ENCODE results near the gene PLXNA2. TPM values are rescaled to one million over a fixed set of nuclear protein-coding genes. Genes with fewer than 3 reads are reported as not detected.

PLXNA2 gene
- total RNA-seq, 1 donor from 2014 or later, result 1.7 TPM

GRCh38 chr1:208219659-208220282 is 24.4 kb downstream of the PLXNA2 start:
- H3K36me3 Mint-ChIP-seq, result peaks cover 30% of the 10 kb centered on the region
- no peaks in the 10 kb centered on the region for H3K9me3 Mint-ChIP-seq
- Histone ChIP-seq H3K9me3 (ENCODE audit: low read depth) (no peaks in the 10 kb centered on the region), H3F3A (ENCODE audit: low read depth) (no peaks in the 10 kb centered on the region), H3K79me2 (ENCODE audit: low read depth) (no peaks in the 10 kb centered on the region), H3K27me3 (no peaks in the 10 kb centered on the region), H3K36me3 (no peaks in the 10 kb centered on the region), H3K4me2 (no peak overlapping the region), H3K4me1 (peaks cover 6% of the 10 kb centered on the region), H3K27ac (no peak overlapping the region), H3K4me3 (no peak overlapping the region), H3K9ac (no peak overlapping the region), H4K20me1 (ENCODE audit: low read depth) (no peaks in the 10 kb centered on the region), H2AFZ (replicated peaks) (no peak overlapping the region)
- peaks cover 38% of the 10 kb centered on the region for H3K4me1 Mint-ChIP-seq
- no peak for DNase-seq (ENCODE audit: low spot score)
- H3K4me3 Mint-ChIP-seq, result no peak overlapping the region
- H3K27ac Mint-ChIP-seq, result peak overlapping the region; percentile 75
- no peak for TF ChIP-seq CTCF (IDR thresholded peaks at IDR 0.05)
- TF ChIP-seq EZH2 (IDR thresholded peaks at IDR 0.05), result no peak
- TF ChIP-seq EZH2phosphoT487 (IDR thresholded peaks at IDR 0.05), result no peak
- H3K27me3 Mint-ChIP-seq (ENCODE audit: insufficient read depth, low read depth), result peaks cover 5% of the 10 kb centered on the region

GRCh38 chr1:208219098-208219658 is 25.0 kb downstream of the PLXNA2 start:
- Histone ChIP-seq H3K79me2 (ENCODE audit: low read depth) (no peaks in the 10 kb centered on the region), H3K4me3 (no peak overlapping the region), H3K36me3 (no peaks in the 10 kb centered on the region), H3K27me3 (no peaks in the 10 kb centered on the region), H2AFZ (replicated peaks) (no peak overlapping the region), H3K4me1 (peaks cover 6% of the 10 kb centered on the region), H3K4me2 (no peak overlapping the region), H3F3A (ENCODE audit: low read depth) (no peaks in the 10 kb centered on the region), H3K27ac (no peak overlapping the region), H3K9me3 (ENCODE audit: low read depth) (no peaks in the 10 kb centered on the region), H3K9ac (no peak overlapping the region), H4K20me1 (ENCODE audit: low read depth) (no peaks in the 10 kb centered on the region)
- DNase-seq (ENCODE audit: low spot score), result no peak
- no peak for TF ChIP-seq EZH2 (IDR thresholded peaks at IDR 0.05)
- no peak for TF ChIP-seq CTCF (IDR thresholded peaks at IDR 0.05)
- no peak for TF ChIP-seq EZH2phosphoT487 (IDR thresholded peaks at IDR 0.05)
- Mint-ChIP-seq H3K27me3 (ENCODE audit: insufficient read depth, low read depth) (peaks cover 5% of the 10 kb centered on the region), H3K4me3 (no peak overlapping the region), H3K36me3 (peaks cover 30% of the 10 kb centered on the region), H3K27ac (no peak overlapping the region), H3K4me1 (peaks cover 33% of the 10 kb centered on the region), H3K9me3 (no peaks in the 10 kb centered on the region)

- Histone ChIP-seq H3K9ac (no peak overlapping the region), H3K27ac (no peak overlapping the region), H3K79me2 (ENCODE audit: low read depth) (no peaks in the 10 kb centered on the region), H2AFZ (replicated peaks) (no peak overlapping the region), H3K36me3 (no peaks in the 10 kb centered on the region), H3K4me3 (no peak overlapping the region), H3K4me2 (no peak overlapping the region), H4K20me1 (ENCODE audit: low read depth) (no peaks in the 10 kb centered on the region), H3K9me3 (ENCODE audit: low read depth) (no peaks in the 10 kb centered on the region), H3K27me3 (no peaks in the 10 kb centered on the region), H3K4me1 (peaks cover 11% of the 10 kb centered on the region), H3F3A (ENCODE audit: low read depth) (no peaks in the 10 kb centered on the region)
- H3K4me3 Mint-ChIP-seq, result no peak overlapping the region
- TF ChIP-seq EZH2phosphoT487 (IDR thresholded peaks at IDR 0.05), result no peak
- TF ChIP-seq EZH2 (IDR thresholded peaks at IDR 0.05), result no peak
- no peak for TF ChIP-seq CTCF (IDR thresholded peaks at IDR 0.05)
- H3K27ac Mint-ChIP-seq, result peak overlapping the region; percentile 25
- peaks cover 34% of the 10 kb centered on the region for H3K4me1 Mint-ChIP-seq
- H3K27me3 Mint-ChIP-seq (ENCODE audit: insufficient read depth, low read depth), result peaks cover 5% of the 10 kb centered on the region
- H3K9me3 Mint-ChIP-seq, result no peaks in the 10 kb centered on the region
- H3K36me3 Mint-ChIP-seq, result peaks cover 30% of the 10 kb centered on the region
- no peak for DNase-seq (ENCODE audit: low spot score)
Observed at GRCh38 chr1:208218237-208219097, 25.7 kb downstream of the PLXNA2 start.
